ENCODE results near the gene TSPAN1.

DNA sequence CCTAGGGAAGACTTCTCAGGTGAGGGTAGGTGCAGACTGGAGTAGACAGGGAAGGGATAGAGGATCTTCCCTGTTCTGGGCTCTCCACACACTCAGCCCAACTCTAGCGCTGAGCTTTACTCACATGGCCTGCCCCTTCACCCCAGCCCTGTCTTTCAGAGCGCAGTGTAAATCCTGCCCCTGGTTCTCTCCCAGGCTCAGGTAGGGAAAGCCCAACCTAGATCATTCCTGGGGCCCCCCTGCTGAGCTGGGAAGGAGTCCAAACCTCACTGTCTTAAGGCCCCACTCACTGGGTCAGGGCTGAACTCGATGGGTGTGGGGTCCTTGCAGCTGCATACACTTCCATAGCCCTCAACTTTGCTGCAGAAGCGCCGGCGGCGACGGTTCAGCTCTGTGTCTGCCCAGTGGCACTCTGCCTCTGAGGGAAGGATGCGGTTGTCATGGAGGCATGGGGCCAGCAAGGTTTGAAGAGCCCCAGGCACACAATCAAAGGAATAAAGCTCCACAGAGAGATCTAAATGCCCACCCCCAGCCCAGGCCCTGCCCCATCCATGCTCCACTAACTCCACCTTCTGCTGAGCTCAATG lies 19.2 kb downstream of the TSPAN1 start:
- no peak for TF ChIP-seq POLR2A (IDR thresholded peaks at IDR 0.05)
- TF ChIP-seq, protein P1, sequence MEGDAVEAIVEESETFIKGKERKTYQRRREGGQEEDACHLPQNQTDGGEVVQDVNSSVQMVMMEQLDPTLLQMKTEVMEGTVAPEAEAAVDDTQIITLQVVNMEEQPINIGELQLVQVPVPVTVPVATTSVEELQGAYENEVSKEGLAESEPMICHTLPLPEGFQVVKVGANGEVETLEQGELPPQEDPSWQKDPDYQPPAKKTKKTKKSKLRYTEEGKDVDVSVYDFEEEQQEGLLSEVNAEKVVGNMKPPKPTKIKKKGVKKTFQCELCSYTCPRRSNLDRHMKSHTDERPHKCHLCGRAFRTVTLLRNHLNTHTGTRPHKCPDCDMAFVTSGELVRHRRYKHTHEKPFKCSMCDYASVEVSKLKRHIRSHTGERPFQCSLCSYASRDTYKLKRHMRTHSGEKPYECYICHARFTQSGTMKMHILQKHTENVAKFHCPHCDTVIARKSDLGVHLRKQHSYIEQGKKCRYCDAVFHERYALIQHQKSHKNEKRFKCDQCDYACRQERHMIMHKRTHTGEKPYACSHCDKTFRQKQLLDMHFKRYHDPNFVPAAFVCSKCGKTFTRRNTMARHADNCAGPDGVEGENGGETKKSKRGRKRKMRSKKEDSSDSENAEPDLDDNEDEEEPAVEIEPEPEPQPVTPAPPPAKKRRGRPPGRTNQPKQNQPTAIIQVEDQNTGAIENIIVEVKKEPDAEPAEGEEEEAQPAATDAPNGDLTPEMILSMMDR (IDR thresholded peaks at IDR 0.05) = no peak

Measured in uterus (tissue), 2 donors.